Activated naive CD4-positive, alpha-beta T cell treated with anti-CD3 and anti-CD28 coated beads, Interleukin-2, amount 10 ng/mL, durations not matched to agents 7 days and 5 days (primary cell): ENCODE results near the gene TDP1.

Experiments used
- CTCF ChIA-PET: fragments of 350-600 bp; sonication (Branson Sonifier 250); formaldehyde crosslinking; loops from one replicate; lab custom pipeline; 2021; ENCODE audit warnings: antibody characterized with exemption; lab: Charles Lee
- DNase-seq: peaks from one replicate; pipeline ENCODE4 v3.0.0-alpha.2; 2020
- H3K27ac Mint-ChIP-seq: one replicate; pipeline ENCODE4 v1.8.0; 2021; ENCODE audit warnings: mild to moderate bottlenecking, moderate library complexity, mixed read lengths
- H3K27me3 Mint-ChIP-seq: one replicate; pipeline ENCODE4 v1.8.0; 2021; ENCODE audit warnings: mild to moderate bottlenecking, mixed read lengths
- H3K36me3 Mint-ChIP-seq: one replicate; pipeline ENCODE4 v1.8.0; 2021; ENCODE audit warnings: mixed read lengths
- H3K4me1 Mint-ChIP-seq: one replicate; pipeline ENCODE4 v1.8.0; 2021; ENCODE audit warnings: mixed read lengths
- H3K4me3 Mint-ChIP-seq: one replicate; pipeline ENCODE4 v1.8.0; 2021; ENCODE audit warnings: mild to moderate bottlenecking, moderate library complexity, mixed read lengths
- H3K9me3 Mint-ChIP-seq: one replicate; pipeline ENCODE4 v1.8.0; 2021; ENCODE audit warnings: mixed read lengths

The TDP1 gene

GRCh38 chr14:89955745-89956660 lies at the start of gene TDP1:
TDP1 (plus strand) TSS chr14:89955927; CDS start chr14:89963115, 7,188 bp downstream.
- CTCF ChIA-PET = interaction anchor here (1.3 to 2.5 kb wide), 2 partner anchors 17 kb away, joined by 6 to 11 read pairs; no protein-coding TSS in a partner anchor
- H3K27ac Mint-ChIP-seq = peak within 1 kb of the TSS; percentile 99
- peak within 1 kb of the TSS; percentile 97 for H3K4me3 Mint-ChIP-seq
- peaks cover 39% of the 10 kb centered on the region for H3K36me3 Mint-ChIP-seq
- H3K9me3 Mint-ChIP-seq = no peaks in the 10 kb centered on the region
- H3K27me3 Mint-ChIP-seq = peaks cover 3% of the 10 kb centered on the region
- peaks cover 66% of the 10 kb centered on the region for H3K4me1 Mint-ChIP-seq
- peak; percentile 98 for DNase-seq

- Mint-ChIP-seq H3K36me3 (no peaks in the 10 kb centered on the region), H3K27ac (no peak overlapping the region), H3K4me1 (peaks cover 11% of the 10 kb centered on the region), H3K27me3 (peaks cover 5% of the 10 kb centered on the region), H3K9me3 (no peaks in the 10 kb centered on the region), H3K4me3 (no peak overlapping the region)
- CTCF ChIA-PET = interaction anchor here (1.0 kb wide), 1 partner anchor 865 kb away, joined by 3 read pairs; no protein-coding TSS in a partner anchor
- DNase-seq = no peak
These were observed 49.7 kb upstream of the TDP1 start for GRCh38 chr14:89906000-89906399.

GRCh38 chr14:89907655-89908054 lies 48.1 kb upstream of the TDP1 start:
- no peaks in the 10 kb centered on the region for H3K9me3 Mint-ChIP-seq
- H3K27ac Mint-ChIP-seq = no peak overlapping the region
- DNase-seq = no peak
- H3K36me3 Mint-ChIP-seq = no peaks in the 10 kb centered on the region
- H3K4me1 Mint-ChIP-seq = peaks cover 11% of the 10 kb centered on the region
- CTCF ChIA-PET = no interaction called here
- no peak overlapping the region for H3K4me3 Mint-ChIP-seq
- H3K27me3 Mint-ChIP-seq = peaks cover 8% of the 10 kb centered on the region

GRCh38 chr14:89908712-89909450 lies 46.8 kb upstream of the TDP1 start:
- peaks cover 3% of the 10 kb centered on the region for H3K4me1 Mint-ChIP-seq
- no peak overlapping the region for H3K27ac Mint-ChIP-seq
- no peak for DNase-seq
- CTCF ChIA-PET = no interaction called here
- no peaks in the 10 kb centered on the region for H3K36me3 Mint-ChIP-seq
- no peak overlapping the region for H3K4me3 Mint-ChIP-seq
- H3K9me3 Mint-ChIP-seq = no peaks in the 10 kb centered on the region
- peaks cover 8% of the 10 kb centered on the region for H3K27me3 Mint-ChIP-seq

GRCh38 chr14:89909586-89909985 lies 46.1 kb upstream of the TDP1 start:
- H3K27me3 Mint-ChIP-seq = peaks cover 8% of the 10 kb centered on the region
- DNase-seq = no peak
- no peak overlapping the region for H3K4me3 Mint-ChIP-seq
- H3K4me1 Mint-ChIP-seq = no peaks in the 10 kb centered on the region
- CTCF ChIA-PET = interaction anchor here (0.6 to 2.1 kb wide), 2 partner anchors 28 to 882 kb away, joined by 3 to 7 read pairs; no protein-coding TSS in a partner anchor
- no peaks in the 10 kb centered on the region for H3K36me3 Mint-ChIP-seq
- H3K9me3 Mint-ChIP-seq = no peaks in the 10 kb centered on the region
- no peak overlapping the region for H3K27ac Mint-ChIP-seq

- Mint-ChIP-seq H3K4me3 (no peak overlapping the region), H3K27ac (no peak overlapping the region), H3K9me3 (no peaks in the 10 kb centered on the region), H3K27me3 (peaks cover 8% of the 10 kb centered on the region), H3K36me3 (no peaks in the 10 kb centered on the region), H3K4me1 (no peaks in the 10 kb centered on the region)
- DNase-seq = no peak
- CTCF ChIA-PET = interaction anchor here (2.1 kb wide), 1 partner anchor 883 kb away, joined by 7 read pairs; no protein-coding TSS in a partner anchor
These were observed 45.1 kb upstream of the TDP1 start for GRCh38 chr14:89910691-89911009.

- DNase-seq = no peak
- Mint-ChIP-seq H3K27me3 (peaks cover 8% of the 10 kb centered on the region), H3K27ac (no peak overlapping the region), H3K4me3 (no peak overlapping the region), H3K4me1 (no peaks in the 10 kb centered on the region), H3K9me3 (no peaks in the 10 kb centered on the region), H3K36me3 (no peaks in the 10 kb centered on the region)
- CTCF ChIA-PET = interaction anchor here (2.1 kb wide), 1 partner anchor 884 kb away, joined by 7 read pairs; no protein-coding TSS in a partner anchor
These were observed 44.5 kb upstream of the TDP1 start for GRCh38 chr14:89911010-89911919.

GRCh38 chr14:89912221-89912620 lies 43.5 kb upstream of the TDP1 start:
- H3K4me1 Mint-ChIP-seq = no peaks in the 10 kb centered on the region
- H3K27me3 Mint-ChIP-seq = peaks cover 8% of the 10 kb centered on the region
- CTCF ChIA-PET = interaction anchor here (1.7 kb wide), 1 partner anchor 885 kb away, joined by 6 read pairs; no protein-coding TSS in a partner anchor
- no peaks in the 10 kb centered on the region for H3K9me3 Mint-ChIP-seq
- no peaks in the 10 kb centered on the region for H3K36me3 Mint-ChIP-seq
- H3K4me3 Mint-ChIP-seq = no peak overlapping the region
- no peak for DNase-seq
- no peak overlapping the region for H3K27ac Mint-ChIP-seq

- H3K27ac Mint-ChIP-seq = no peak overlapping the region
- peaks cover 8% of the 10 kb centered on the region for H3K27me3 Mint-ChIP-seq
- no peak for DNase-seq
- CTCF ChIA-PET = interaction anchor here (1.7 to 1.8 kb wide), 2 partner anchors 871 to 886 kb away, joined by 6 to 10 read pairs; no protein-coding TSS in a partner anchor
- no peaks in the 10 kb centered on the region for H3K36me3 Mint-ChIP-seq
- no peaks in the 10 kb centered on the region for H3K9me3 Mint-ChIP-seq
- H3K4me1 Mint-ChIP-seq = no peaks in the 10 kb centered on the region
- H3K4me3 Mint-ChIP-seq = no peak overlapping the region
These were observed 43.0 kb upstream of the TDP1 start for GRCh38 chr14:89912667-89913211.

- CTCF ChIA-PET = interaction anchor here (1.3 to 1.5 kb wide), 2 partner anchors 874 to 889 kb away, joined by 4 read pairs; no protein-coding TSS in a partner anchor
- no peaks in the 10 kb centered on the region for H3K36me3 Mint-ChIP-seq
These were observed 40.4 kb upstream of the TDP1 start for GRCh38 chr14:89915114-89915878.

GRCh38 chr14:89918721-89919120 lies 37.0 kb upstream of the TDP1 start:
- Mint-ChIP-seq H3K4me3 (no peak overlapping the region), H3K36me3 (no peaks in the 10 kb centered on the region), H3K4me1 (no peaks in the 10 kb centered on the region), H3K27me3 (no peaks in the 10 kb centered on the region), H3K9me3 (no peaks in the 10 kb centered on the region), H3K27ac (no peak overlapping the region)
- no peak for DNase-seq
- CTCF ChIA-PET = no interaction called here

More at GRCh38 chr14:89915114-89915878, 40.4 kb upstream of the TDP1 start:
- peak; percentile 71 for DNase-seq
- H3K4me1 Mint-ChIP-seq = no peaks in the 10 kb centered on the region
- H3K4me3 Mint-ChIP-seq = no peak overlapping the region
- no peak overlapping the region for H3K27ac Mint-ChIP-seq
- H3K27me3 Mint-ChIP-seq = peaks cover 8% of the 10 kb centered on the region
- H3K9me3 Mint-ChIP-seq = no peaks in the 10 kb centered on the region

- CTCF ChIA-PET = interaction anchor here (1.1 to 2.8 kb wide), 2 partner anchors 19 to 879 kb away, joined by 4 to 6 read pairs; no protein-coding TSS in a partner anchor
- H3K4me3 Mint-ChIP-seq = no peak overlapping the region
- no peak for DNase-seq
- no peaks in the 10 kb centered on the region for H3K36me3 Mint-ChIP-seq
- H3K27ac Mint-ChIP-seq = no peak overlapping the region
- no peaks in the 10 kb centered on the region for H3K27me3 Mint-ChIP-seq
- H3K9me3 Mint-ChIP-seq = no peaks in the 10 kb centered on the region
- no peaks in the 10 kb centered on the region for H3K4me1 Mint-ChIP-seq
These were observed 35.7 kb upstream of the TDP1 start for GRCh38 chr14:89920056-89920455.
